ENCODE results near the gene DENND1C. TPM values are rescaled to one million over a fixed set of nuclear protein-coding genes. Genes with fewer than 3 reads are reported as not detected.
A peak's percentile ranks its signal among the peaks of the same experiment; 100 is the strongest.

Gene DENND1C
- total and polyA plus RNA-seq, 9 of the 15 experiments (the other 6 are each of a cell fraction or from before 2014, with no cell fraction given) = 0.03 to 1.2 (median 0.32) TPM; not detected in 1

DNA sequence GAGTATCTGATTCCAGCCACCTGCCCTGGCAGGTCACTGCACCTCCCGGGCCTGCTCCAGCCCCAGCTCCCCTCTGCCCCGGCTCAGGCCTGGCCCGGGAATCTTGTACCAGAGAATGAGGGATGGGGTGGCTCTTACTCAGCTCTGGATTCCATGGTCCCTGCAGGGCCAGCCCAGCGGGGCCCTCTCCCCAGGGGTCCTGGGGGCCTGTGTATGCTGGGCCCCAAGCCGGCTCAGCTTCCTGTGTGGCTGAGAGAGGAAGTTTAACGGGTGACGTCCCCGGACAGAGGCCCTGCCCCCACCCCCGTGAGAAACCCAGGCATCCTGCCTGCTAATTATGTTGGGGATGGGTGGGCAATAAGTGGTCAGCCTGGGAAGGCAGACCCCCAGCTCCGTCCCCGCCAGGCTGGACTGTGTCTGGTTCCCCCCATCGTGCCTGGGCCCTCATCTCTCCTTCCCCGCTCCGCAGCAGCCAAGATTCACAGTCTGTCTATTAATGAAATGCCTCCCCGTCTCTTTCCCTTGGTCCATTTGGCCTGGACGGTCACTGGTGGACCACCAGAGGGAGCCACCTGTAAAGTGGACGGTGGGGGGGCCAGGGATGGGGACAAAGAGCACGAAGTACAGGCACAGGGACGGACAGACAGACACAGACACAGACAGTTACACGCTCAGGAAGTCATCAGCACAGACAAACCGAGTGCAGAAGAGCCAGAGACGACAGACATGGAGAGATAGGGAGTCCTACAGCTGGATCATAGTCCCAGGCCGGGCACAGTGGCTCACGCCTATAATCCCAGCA, at the start of gene DENND1C (continued):
- TF ChIP-seq, protein P1, sequence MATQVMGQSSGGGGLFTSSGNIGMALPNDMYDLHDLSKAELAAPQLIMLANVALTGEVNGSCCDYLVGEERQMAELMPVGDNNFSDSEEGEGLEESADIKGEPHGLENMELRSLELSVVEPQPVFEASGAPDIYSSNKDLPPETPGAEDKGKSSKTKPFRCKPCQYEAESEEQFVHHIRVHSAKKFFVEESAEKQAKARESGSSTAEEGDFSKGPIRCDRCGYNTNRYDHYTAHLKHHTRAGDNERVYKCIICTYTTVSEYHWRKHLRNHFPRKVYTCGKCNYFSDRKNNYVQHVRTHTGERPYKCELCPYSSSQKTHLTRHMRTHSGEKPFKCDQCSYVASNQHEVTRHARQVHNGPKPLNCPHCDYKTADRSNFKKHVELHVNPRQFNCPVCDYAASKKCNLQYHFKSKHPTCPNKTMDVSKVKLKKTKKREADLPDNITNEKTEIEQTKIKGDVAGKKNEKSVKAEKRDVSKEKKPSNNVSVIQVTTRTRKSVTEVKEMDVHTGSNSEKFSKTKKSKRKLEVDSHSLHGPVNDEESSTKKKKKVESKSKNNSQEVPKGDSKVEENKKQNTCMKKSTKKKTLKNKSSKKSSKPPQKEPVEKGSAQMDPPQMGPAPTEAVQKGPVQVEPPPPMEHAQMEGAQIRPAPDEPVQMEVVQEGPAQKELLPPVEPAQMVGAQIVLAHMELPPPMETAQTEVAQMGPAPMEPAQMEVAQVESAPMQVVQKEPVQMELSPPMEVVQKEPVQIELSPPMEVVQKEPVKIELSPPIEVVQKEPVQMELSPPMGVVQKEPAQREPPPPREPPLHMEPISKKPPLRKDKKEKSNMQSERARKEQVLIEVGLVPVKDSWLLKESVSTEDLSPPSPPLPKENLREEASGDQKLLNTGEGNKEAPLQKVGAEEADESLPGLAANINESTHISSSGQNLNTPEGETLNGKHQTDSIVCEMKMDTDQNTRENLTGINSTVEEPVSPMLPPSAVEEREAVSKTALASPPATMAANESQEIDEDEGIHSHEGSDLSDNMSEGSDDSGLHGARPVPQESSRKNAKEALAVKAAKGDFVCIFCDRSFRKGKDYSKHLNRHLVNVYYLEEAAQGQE (IDR thresholded peaks at IDR 0.05; ENCODE audit: borderline replicate concordance) = peak; percentile 68; the same call in 1 of the 2 replicates
- TF ChIP-seq, protein P1 (CRISPR knock-in tag; IDR thresholded peaks at IDR 0.05; ENCODE audit: low read depth) = no peak
- no peak for TF ChIP-seq CEBPG (CRISPR knock-in tag; IDR thresholded peaks at IDR 0.05)
- TF ChIP-seq CEBPG (tag; conservative IDR thresholded peaks at IDR 0.05 in 1 of 2, IDR thresholded peaks at IDR 0.05 in 1 of 2) = no peak
- TF ChIP-seq ZNF699 (CRISPR knock-in tag; IDR thresholded peaks at IDR 0.05; ENCODE audit: insufficient replicate concordance) = no peak
- TF ChIP-seq, protein P2, sequence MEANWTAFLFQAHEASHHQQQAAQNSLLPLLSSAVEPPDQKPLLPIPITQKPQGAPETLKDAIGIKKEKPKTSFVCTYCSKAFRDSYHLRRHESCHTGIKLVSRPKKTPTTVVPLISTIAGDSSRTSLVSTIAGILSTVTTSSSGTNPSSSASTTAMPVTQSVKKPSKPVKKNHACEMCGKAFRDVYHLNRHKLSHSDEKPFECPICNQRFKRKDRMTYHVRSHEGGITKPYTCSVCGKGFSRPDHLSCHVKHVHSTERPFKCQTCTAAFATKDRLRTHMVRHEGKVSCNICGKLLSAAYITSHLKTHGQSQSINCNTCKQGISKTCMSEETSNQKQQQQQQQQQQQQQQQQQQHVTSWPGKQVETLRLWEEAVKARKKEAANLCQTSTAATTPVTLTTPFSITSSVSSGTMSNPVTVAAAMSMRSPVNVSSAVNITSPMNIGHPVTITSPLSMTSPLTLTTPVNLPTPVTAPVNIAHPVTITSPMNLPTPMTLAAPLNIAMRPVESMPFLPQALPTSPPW (CRISPR knock-in tag; IDR thresholded peaks at IDR 0.05) = peak; percentile 86
- no peak for TF ChIP-seq KDM4B (IDR thresholded peaks at IDR 0.05; ENCODE audit: borderline replicate concordance in 2 of 2, low read depth in 1 of 2)
- no peak for TF ChIP-seq YBX1 (IDR thresholded peaks at IDR 0.05)
- TF ChIP-seq, protein P3, sequence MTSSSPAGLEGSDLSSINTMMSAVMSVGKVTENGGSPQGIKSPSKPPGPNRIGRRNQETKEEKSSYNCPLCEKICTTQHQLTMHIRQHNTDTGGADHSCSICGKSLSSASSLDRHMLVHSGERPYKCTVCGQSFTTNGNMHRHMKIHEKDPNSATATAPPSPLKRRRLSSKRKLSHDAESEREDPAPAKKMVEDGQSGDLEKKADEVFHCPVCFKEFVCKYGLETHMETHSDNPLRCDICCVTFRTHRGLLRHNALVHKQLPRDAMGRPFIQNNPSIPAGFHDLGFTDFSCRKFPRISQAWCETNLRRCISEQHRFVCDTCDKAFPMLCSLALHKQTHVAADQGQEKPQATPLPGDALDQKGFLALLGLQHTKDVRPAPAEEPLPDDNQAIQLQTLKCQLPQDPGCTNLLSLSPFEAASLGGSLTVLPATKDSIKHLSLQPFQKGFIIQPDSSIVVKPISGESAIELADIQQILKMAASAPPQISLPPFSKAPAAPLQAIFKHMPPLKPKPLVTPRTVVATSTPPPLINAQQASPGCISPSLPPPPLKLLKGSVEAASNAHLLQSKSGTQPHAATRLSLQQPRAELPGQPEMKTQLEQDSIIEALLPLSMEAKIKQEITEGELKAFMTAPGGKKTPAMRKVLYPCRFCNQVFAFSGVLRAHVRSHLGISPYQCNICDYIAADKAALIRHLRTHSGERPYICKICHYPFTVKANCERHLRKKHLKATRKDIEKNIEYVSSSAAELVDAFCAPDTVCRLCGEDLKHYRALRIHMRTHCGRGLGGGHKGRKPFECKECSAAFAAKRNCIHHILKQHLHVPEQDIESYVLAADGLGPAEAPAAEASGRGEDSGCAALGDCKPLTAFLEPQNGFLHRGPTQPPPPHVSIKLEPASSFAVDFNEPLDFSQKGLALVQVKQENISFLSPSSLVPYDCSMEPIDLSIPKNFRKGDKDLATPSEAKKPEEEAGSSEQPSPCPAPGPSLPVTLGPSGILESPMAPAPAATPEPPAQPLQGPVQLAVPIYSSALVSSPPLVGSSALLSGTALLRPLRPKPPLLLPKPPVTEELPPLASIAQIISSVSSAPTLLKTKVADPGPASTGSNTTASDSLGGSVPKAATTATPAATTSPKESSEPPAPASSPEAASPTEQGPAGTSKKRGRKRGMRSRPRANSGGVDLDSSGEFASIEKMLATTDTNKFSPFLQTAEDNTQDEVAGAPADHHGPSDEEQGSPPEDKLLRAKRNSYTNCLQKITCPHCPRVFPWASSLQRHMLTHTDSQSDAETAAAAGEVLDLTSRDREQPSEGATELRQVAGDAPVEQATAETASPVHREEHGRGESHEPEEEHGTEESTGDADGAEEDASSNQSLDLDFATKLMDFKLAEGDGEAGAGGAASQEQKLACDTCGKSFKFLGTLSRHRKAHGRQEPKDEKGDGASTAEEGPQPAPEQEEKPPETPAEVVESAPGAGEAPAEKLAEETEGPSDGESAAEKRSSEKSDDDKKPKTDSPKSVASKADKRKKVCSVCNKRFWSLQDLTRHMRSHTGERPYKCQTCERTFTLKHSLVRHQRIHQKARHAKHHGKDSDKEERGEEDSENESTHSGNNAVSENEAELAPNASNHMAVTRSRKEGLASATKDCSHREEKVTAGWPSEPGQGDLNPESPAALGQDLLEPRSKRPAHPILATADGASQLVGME (CRISPR knock-in tag; IDR thresholded peaks at IDR 0.05) = 0 out of 2 replicates have a peak, but pooled peaks have one; percentile 32
- peak; percentile 55; the same call in 1 of the 2 replicates for TF ChIP-seq L3MBTL2 (IDR thresholded peaks at IDR 0.05)
- TF ChIP-seq NR2F6 (CRISPR knock-in tag; IDR thresholded peaks at IDR 0.05) = no peak
- TF ChIP-seq MECOM (CRISPR knock-in tag; IDR thresholded peaks at IDR 0.05) = no peak

Data from K562 (cell line).